MM.1S (cell line): Measurements from ENCODE around the gene PSMD11.

Source experiments
- DNase-seq: peaks from one replicate; pipeline ENCODE4 v3.0.0-alpha.2; 2015
- H2AFZ ChIP-seq: fragments of 300-600 bp; sonication (generic); 2 replicates; pipeline ENCODE4 v1.6.0; 2016; ENCODE audit warnings: antibody characterized with exemption, low read length
- H3F3A ChIP-seq: fragments of 300-600 bp; sonication (generic); 2 replicates; pipeline ENCODE4 v1.6.1; 2016; ENCODE audit warnings: mild to moderate bottlenecking, antibody characterized with exemption, low read length, moderate library complexity, mixed read lengths; ENCODE audit not compliant: insufficient read depth
- H3K27ac ChIP-seq: fragments of 300-600 bp; sonication (generic); 2 replicates; pipeline ENCODE4 v1.5.1; 2016; ENCODE audit warnings: mild to moderate bottlenecking, low read length
- H3K27me3 ChIP-seq: fragments of 300-600 bp; sonication (generic); replicated peaks from 2 replicates; pipeline ENCODE4 v1.6.0; 2016; ENCODE audit warnings: low read length; ENCODE audit not compliant: insufficient read depth
- H3K36me3 ChIP-seq: fragments of 300-600 bp; sonication (generic); replicated peaks from 2 replicates; pipeline ENCODE4 v1.6.1; 2016; ENCODE audit warnings: mild to moderate bottlenecking, low read length, mixed read lengths; ENCODE audit not compliant: insufficient read depth
- H3K4me1 ChIP-seq: fragments of 300-600 bp; sonication (generic); 2 replicates; pipeline ENCODE4 v1.6.1; 2016; ENCODE audit warnings: low read length, mixed read lengths
- H3K4me2 ChIP-seq: fragments of 300-600 bp; sonication (generic); 2 replicates; pipeline ENCODE4 v1.6.0; 2016; ENCODE audit warnings: low read depth, low read length
- H3K4me3 ChIP-seq: fragments of 300-600 bp; sonication (generic); 2 replicates; pipeline ENCODE4 v1.5.1; 2016; ENCODE audit warnings: low read length, mixed read lengths
- H3K79me2 ChIP-seq: fragments of 300-600 bp; sonication (generic); 2 replicates; pipeline ENCODE4 v1.6.1; 2016; ENCODE audit warnings: mixed run types, low read length, mixed read lengths
- H3K9ac ChIP-seq: fragments of 300-600 bp; sonication (generic); 2 replicates; pipeline ENCODE4 v1.6.1; 2016; ENCODE audit warnings: low read length, mixed read lengths
- H3K9me2 ChIP-seq: fragments of 300-600 bp; sonication (generic); replicated peaks from 2 replicates; pipeline ENCODE4 v1.6.1; 2016; ENCODE audit warnings: mild to moderate bottlenecking, low read length, mixed read lengths; ENCODE audit not compliant: insufficient read depth
- H3K9me3 ChIP-seq: fragments of 300-600 bp; sonication (generic); replicated peaks from 2 replicates; pipeline ENCODE4 v1.6.1; 2016; ENCODE audit warnings: mild to moderate bottlenecking, low read length, mixed read lengths; ENCODE audit not compliant: insufficient read depth
- H4K20me1 ChIP-seq: fragments of 300-600 bp; sonication (generic); 2 replicates; pipeline ENCODE4 v1.6.1; 2016; ENCODE audit warnings: mild to moderate bottlenecking, low read length, moderate library complexity, mixed read lengths; ENCODE audit not compliant: insufficient read depth
- CTCF ChIP-seq: fragments of 300-600 bp; sonication (generic); IDR thresholded peaks from 2 replicates; pipeline ENCODE4 v1.5.1; 2016; ENCODE audit warnings: antibody characterized with exemption, low read length, mixed read lengths
- EZH2 ChIP-seq: fragments of 300-600 bp; sonication (generic); optimal IDR thresholded peaks from 2 replicates; pipeline ENCODE3; 2017; ENCODE audit warnings: low read depth, mild to moderate bottlenecking, antibody characterized with exemption, low read length, mixed read lengths
- EZH2phosphoT487 ChIP-seq: fragments of 300-600 bp; sonication (generic); IDR thresholded peaks from 2 replicates; pipeline ENCODE4 v1.6.1; 2018; ENCODE audit warnings: antibody characterized with exemption, low read length

Gene PSMD11

GRCh38 chr17:32464374-32464773, 20.1 kb downstream of the PSMD11 start:
- H3K4me2 ChIP-seq, result no peak overlapping the region
- no peak overlapping the region for H3K4me3 ChIP-seq
- no peaks in the 10 kb centered on the region for H3K9me3 ChIP-seq
- H3K36me3 ChIP-seq, result peaks cover 31% of the 10 kb centered on the region
- no peak overlapping the region for H3K27ac ChIP-seq
- H3K9me2 ChIP-seq, result no peaks in the 10 kb centered on the region
- H3K27me3 ChIP-seq, result no peaks in the 10 kb centered on the region
- peaks cover 5% of the 10 kb centered on the region for H3F3A ChIP-seq
- H4K20me1 ChIP-seq, result peaks cover 24% of the 10 kb centered on the region
- H3K4me1 ChIP-seq, result no peaks in the 10 kb centered on the region
- H3K79me2 ChIP-seq, result peaks cover 90% of the 10 kb centered on the region
- DNase-seq, result no peak
- no peak for TF ChIP-seq EZH2phosphoT487
- TF ChIP-seq CTCF, result no peak
- no peak for TF ChIP-seq EZH2
- H3K9ac ChIP-seq, result no peak overlapping the region
- no peak overlapping the region for H2AFZ ChIP-seq

DNA sequence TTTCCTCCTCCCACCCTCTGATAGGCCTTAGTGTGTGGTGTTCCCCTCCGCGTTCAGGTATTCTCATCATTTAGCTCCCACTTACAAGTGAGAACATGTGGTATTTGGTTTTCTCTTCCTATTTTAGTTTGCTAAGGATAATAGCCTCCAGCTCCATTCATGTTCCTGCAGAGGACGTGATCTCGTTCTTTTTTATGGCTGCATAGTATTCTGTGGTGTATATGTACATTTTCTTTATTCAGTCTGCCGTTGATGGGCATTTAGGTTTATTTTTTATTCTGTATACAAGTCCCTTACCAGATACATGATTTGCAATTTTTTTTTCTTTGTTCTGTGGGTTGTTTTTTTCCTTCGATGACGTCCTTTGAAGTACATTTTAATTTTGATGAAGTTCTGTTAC, 23.6 kb downstream of the PSMD11 start:
- Histone ChIP-seq H2AFZ (no peak overlapping the region), H3K9ac (no peak overlapping the region), H4K20me1 (peaks cover 18% of the 10 kb centered on the region), H3K27me3 (no peaks in the 10 kb centered on the region), H3K4me3 (no peak overlapping the region), H3K9me2 (no peaks in the 10 kb centered on the region), H3K27ac (no peak overlapping the region), H3F3A (0 out of 2 replicates have a peak, but pooled peaks cover 3% of the 10 kb centered on the region), H3K36me3 (peaks cover 36% of the 10 kb centered on the region), H3K4me2 (no peak overlapping the region), H3K9me3 (no peaks in the 10 kb centered on the region), H3K79me2 (peaks cover 82% of the 10 kb centered on the region), H3K4me1 (no peaks in the 10 kb centered on the region)
- TF ChIP-seq EZH2phosphoT487 (no peak), EZH2 (no peak), CTCF (no peak)
- DNase-seq, result no peak

DNA sequence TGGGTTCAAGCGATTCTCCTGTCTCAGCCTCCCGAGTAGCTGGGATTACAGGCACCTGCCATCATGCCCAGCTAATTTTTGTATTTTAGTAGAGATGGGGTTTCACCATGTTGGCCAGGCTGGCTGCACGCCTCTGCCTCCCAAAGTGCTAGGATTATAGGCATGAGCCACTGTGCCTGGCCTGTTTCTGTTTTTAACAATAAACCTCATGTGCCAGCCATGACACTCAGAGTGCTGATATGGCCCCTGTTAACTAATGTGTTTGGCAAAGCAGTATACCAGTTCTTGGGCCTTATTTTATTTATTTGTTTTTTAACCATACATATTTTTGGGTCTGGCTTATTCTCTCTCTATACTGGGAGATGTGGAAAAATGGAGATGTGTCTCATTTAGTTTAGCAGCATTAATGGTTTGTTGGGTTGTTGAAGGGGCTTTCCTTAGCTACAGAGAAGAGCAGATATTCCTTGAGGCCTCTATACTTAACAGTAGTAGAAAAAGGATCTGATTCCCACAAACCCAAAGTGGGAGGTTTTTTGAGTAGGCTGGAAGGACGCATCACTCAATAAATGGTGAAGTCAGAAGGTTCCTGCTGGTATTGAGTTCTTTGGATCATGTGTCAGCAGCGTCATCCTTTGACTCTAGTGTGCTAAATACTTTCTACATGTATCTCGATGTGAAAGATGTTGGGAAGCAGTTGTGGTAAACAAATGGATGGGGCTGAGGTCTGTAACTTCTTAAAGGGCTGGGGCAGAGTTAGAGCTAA, 26.3 kb downstream of the PSMD11 start:
- no peak overlapping the region for H3K9ac ChIP-seq
- H3K4me1 ChIP-seq, result no peaks in the 10 kb centered on the region
- H3K27ac ChIP-seq, result no peak overlapping the region
- H3K36me3 ChIP-seq, result peaks cover 39% of the 10 kb centered on the region
- no peak overlapping the region for H3K4me3 ChIP-seq
- no peak for TF ChIP-seq EZH2
- TF ChIP-seq EZH2phosphoT487, result no peak
- no peak for TF ChIP-seq CTCF
- DNase-seq, result no peak
- no peaks in the 10 kb centered on the region for H3K27me3 ChIP-seq
- H3K9me3 ChIP-seq, result no peaks in the 10 kb centered on the region
- H3K9me2 ChIP-seq, result no peaks in the 10 kb centered on the region
- peaks cover 3% of the 10 kb centered on the region; the same call in 1 of the 2 replicates for H3F3A ChIP-seq
- no peak overlapping the region for H2AFZ ChIP-seq
- H4K20me1 ChIP-seq, result peaks cover 10% of the 10 kb centered on the region; the same call in 1 of the 2 replicates
- H3K79me2 ChIP-seq, result peaks cover 68% of the 10 kb centered on the region
- no peak overlapping the region for H3K4me2 ChIP-seq
